K562 (cell line): ENCODE measurements around the gene GNA15. TPM values are rescaled to one million over a fixed set of nuclear protein-coding genes. Genes with fewer than 3 reads are reported as not detected.

Experiments
- ADNP ChIP-seq: fragments of 200-800 bp; sonication (Bioruptor generic); IDR thresholded peaks from 2 replicates; pipeline ENCODE4 v1.6.1; 2016; ENCODE audit warnings: missing genetic modification characterization, missing compliant biosample characterization
- BRD4 ChIP-seq: fragments of 200-600 bp; sonication (generic); IDR thresholded peaks from 2 replicates; pipeline ENCODE4 v1.6.1; 2017; ENCODE audit warnings: inconsistent platforms
- C11orf30 ChIP-seq: fragments of 450-650 bp; IDR thresholded peaks from 2 replicates; pipeline ENCODE4 v1.6.1; 2016; ENCODE audit warnings: low read depth, mild to moderate bottlenecking
- CTBP1 ChIP-seq: fragments of 450-650 bp; IDR thresholded peaks from 2 replicates; pipeline ENCODE4 v1.6.1; 2016; ENCODE audit warnings: borderline replicate concordance
- GATA2 ChIP-seq: sonication (generic); formaldehyde crosslinking; IDR thresholded peaks from 2 replicates; pipeline ENCODE4 v1.4.0; 2020; ENCODE audit warnings: mild to moderate bottlenecking, missing genetic modification reagents
- MAFF ChIP-seq: IDR thresholded peaks from 2 replicates; pipeline ENCODE4 v1.6.1; 2012; ENCODE audit warnings: low read length, improper control_type of control experiment
- NFATC3 ChIP-seq: fragments of 450-650 bp; IDR thresholded peaks from 2 replicates; pipeline ENCODE4 v1.6.1; 2017; ENCODE audit warnings: mild to moderate bottlenecking
- NKRF ChIP-seq: fragments of 450-650 bp; IDR thresholded peaks from 2 replicates; pipeline ENCODE4 v1.6.1; 2016; ENCODE audit warnings: borderline replicate concordance
- PHF20 ChIP-seq: fragments of 450-650 bp; IDR thresholded peaks from 2 replicates; pipeline ENCODE4 v1.6.1; 2018; ENCODE audit not compliant: partially characterized antibody
- PRDM10 ChIP-seq: fragments of 450-650 bp; IDR thresholded peaks from 2 replicates; pipeline ENCODE4 v1.6.1; 2018; ENCODE audit not compliant: partially characterized antibody
- RBM17 ChIP-seq: fragments of 200-400 bp; formaldehyde crosslinking; IDR thresholded peaks from 2 replicates; pipeline ENCODE4 v1.6.1; 2017; ENCODE audit warnings: low read depth, mild to moderate bottlenecking, low read length, borderline replicate concordance
- SAP30 ChIP-seq: fragments of 200-600 bp; sonication (generic); IDR thresholded peaks from 2 replicates; pipeline ENCODE4 v1.6.1; 2012; ENCODE audit warnings: borderline replicate concordance, low read depth, mild to moderate bottlenecking, moderate library complexity, low read length, control low read depth, inconsistent platforms; ENCODE audit not compliant: insufficient read depth, poor library complexity, severe bottlenecking
- TAF1 ChIP-seq: IDR thresholded peaks from 2 replicates; pipeline ENCODE4 v1.6.1; 2011; ENCODE audit warnings: mild to moderate bottlenecking, low read length, moderate library complexity; ENCODE audit not compliant: insufficient read depth, control insufficient read depth, severe bottlenecking; ENCODE audit errors: extremely low read depth
- ZFP36 ChIP-seq: fragments of 150-350 bp; IDR thresholded peaks from 2 replicates; pipeline ENCODE4 v1.6.1; 2018; ENCODE audit warnings: low read length, low read depth; ENCODE audit not compliant: partially characterized antibody
- ZNF212 ChIP-seq: fragments of 450-650 bp; formaldehyde crosslinking; IDR thresholded peaks from 2 replicates; pipeline ENCODE4 v1.4.0; 2020; ENCODE audit warnings: mild to moderate bottlenecking
- ZNF311 ChIP-seq: fragments of 250-450 bp; sonication (Bioruptor Pico); IDR thresholded peaks from 2 replicates; pipeline ENCODE4 v1.4.0; 2020; ENCODE audit warnings: mild to moderate bottlenecking, moderate library complexity
- ZNF324 ChIP-seq: fragments of 250-450 bp; sonication (Bioruptor Pico); IDR thresholded peaks from 2 replicates; pipeline ENCODE4 v1.4.0; 2020; ENCODE audit warnings: mild to moderate bottlenecking
- ZNF583 ChIP-seq: fragments of 250-450 bp; sonication (Bioruptor Pico); IDR thresholded peaks from 2 replicates; pipeline ENCODE4 v1.4.0; 2020
- polyA plus RNA-seq, 8 experiments: library from polyadenylated mRNA; depleted of rRNA in 4 of 8; stranded (reverse) in 5 of 8; unstranded in 3 of 8; fragments of >200 nt; fragmentation: Nextera tagmentation in 2 of 8; fragmentation: Illumina TruSeq in 1 of 8; extraction: Ambion mirVana in 2 of 8; extraction: Trizol in 1 of 8; gene quantifications; 2 replicates each; pipeline versions ENCODE4 v1.2.1 to v1.2.3, GENCODE V29; 2011 to 2014; ENCODE audit warnings: inconsistent platforms in 1 of 8, missing spikeins in 1 of 8
- total RNA-seq, 7 experiments: library from RNA; depleted of rRNA in 6 of 7; stranded (reverse); fragments of >200 nt in 6 of 7; fragmentation: Illumina TruSeq in 2 of 7; extraction: Trizol in 2 of 7; gene quantifications; 2 replicates each; pipeline versions ENCODE4 v1.2.1 to v1.2.3, GENCODE V29; 2011 to 2021; ENCODE audit warnings: low replicate concordance in 1 of 7

The GNA15 gene
- total and polyA plus RNA-seq, 9 of the 15 experiments (the other 6 are each of a cell fraction or from before 2014, with no cell fraction given): 0.03 to 0.24 (median 0.11) TPM; not detected in 1

DNA sequence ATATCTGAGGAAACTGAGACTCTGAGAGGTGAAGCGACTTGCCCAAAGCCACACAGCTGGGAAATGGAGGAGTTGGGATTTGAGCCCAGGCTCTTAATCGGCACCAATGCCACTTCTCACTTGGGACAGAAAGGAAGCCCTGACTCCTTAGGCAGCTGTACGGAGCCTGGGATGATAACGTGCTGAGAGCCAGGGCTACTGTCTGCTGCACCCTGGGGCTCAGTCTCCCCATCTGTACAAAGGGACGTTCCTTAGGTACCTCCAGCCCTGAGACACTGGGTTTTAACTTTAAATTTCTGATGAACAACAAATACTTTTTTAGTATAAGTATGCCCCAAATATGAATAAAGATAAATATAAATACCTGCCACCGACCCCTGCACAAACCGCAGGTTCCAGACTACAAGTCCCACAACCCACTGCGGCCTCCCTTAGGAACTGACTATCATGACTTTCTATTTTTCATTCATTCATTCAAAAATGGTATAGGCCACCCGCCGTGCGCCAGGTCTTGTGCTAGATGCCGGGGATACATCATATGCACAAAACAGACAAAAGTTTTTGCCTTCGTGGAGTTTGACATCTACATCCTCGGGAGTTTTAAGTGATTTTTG lies 49.1 kb downstream of the GNA15 start (continued):
- TF ChIP-seq PRDM10 (peak; percentile 93), SAP30 (peak; percentile 100), ZFP36 (peak; percentile 72), C11orf30 (peak; percentile 90), ZNF311 (0 out of 2 replicates have a peak, but pooled peaks have one; percentile 43), CTBP1 (no peak), PHF20 (peak; percentile 41), BRD4 (peak; percentile 13; the same call in 1 of the 2 replicates), TAF1 (no peak), ZNF212 (CRISPR knock-in tag) (no peak), NKRF (peak; percentile 99), MAFF (peak; percentile 69; the same call in 1 of the 2 replicates), ZNF324 (CRISPR knock-in tag) (no peak), GATA2 (CRISPR knock-in tag) (peak; percentile 6; the same call in 1 of the 2 replicates), ZNF583 (CRISPR knock-in tag) (no peak), RBM17 (no peak), NFATC3 (peak; percentile 64; the same call in 1 of the 2 replicates), ADNP (tag) (0 out of 2 replicates have a peak, but pooled peaks have one; percentile 27)
